Measurements from ENCODE around the gene ATP13A2. TPM values are rescaled to one million over a fixed set of nuclear protein-coding genes. Genes with fewer than 3 reads are reported as not detected.

The ATP13A2 gene
- total and polyA plus RNA-seq, 3 experiments from 2014 or later = 43.8 to 61.3 (median 44.0) TPM

DNA sequence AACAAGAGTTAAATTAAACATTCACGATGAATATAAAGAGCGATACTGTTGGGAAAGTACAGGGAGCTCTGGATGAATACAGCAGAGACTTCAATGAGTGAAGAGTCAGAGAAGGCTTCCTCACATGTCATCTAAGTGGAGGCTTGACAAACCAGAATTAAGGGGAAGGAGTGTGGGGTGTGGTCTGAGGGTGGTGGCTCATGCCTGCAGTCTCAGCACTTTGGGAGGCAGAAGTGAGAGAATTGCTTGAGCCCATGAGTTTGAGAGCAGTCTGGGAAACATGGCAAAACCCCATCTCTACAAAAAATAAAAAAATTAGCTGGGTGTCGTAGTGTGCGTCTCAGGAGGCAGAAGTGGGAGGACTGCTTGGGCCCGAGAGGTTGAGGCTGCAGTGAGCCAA, 33.4 kb upstream of the ATP13A2 start:
- no peak overlapping the region for H3K4me3 ChIP-seq (ENCODE audit: low read length)
- no peaks in the 10 kb centered on the region for H3K9me3 Mint-ChIP-seq
- no peak for DNase-seq
- POLR2A ChIA-PET = no interaction called here
- H3K27ac Mint-ChIP-seq = peak overlapping the region in 4 of 8 donors; percentile 43 to 67 (median 56)
- peaks cover 14 to 28% (median 20%) of the 10 kb centered on the region in 3 donors for H3K4me1 Mint-ChIP-seq
- H3K9me3 ChIP-seq (ENCODE audit: low read length) = no peaks in the 10 kb centered on the region
- CTCF ChIA-PET = interaction anchor here (1.5 kb wide), 1 partner anchor 85 kb away, joined by 4 read pairs; no protein-coding TSS in a partner anchor
- H3K36me3 Mint-ChIP-seq = peaks cover 0 to 66% (median 13%) of the 10 kb centered on the region in 3 donors
- no peaks in the 10 kb centered on the region for H3K27me3 ChIP-seq (ENCODE audit: insufficient read depth, low read length, poor library complexity, severe bottlenecking)
- peaks cover 5% of the 10 kb centered on the region for H3K4me1 ChIP-seq (ENCODE audit: insufficient read depth, low read length)
- no peak overlapping the region for H3K4me3 Mint-ChIP-seq
- no peaks in the 10 kb centered on the region for H3K27me3 Mint-ChIP-seq
- H3K27ac ChIP-seq (ENCODE audit: low read depth, low read length) = no peak overlapping the region
- peaks cover 25% of the 10 kb centered on the region for H3K36me3 ChIP-seq (ENCODE audit: insufficient read depth, low read length)

DNA sequence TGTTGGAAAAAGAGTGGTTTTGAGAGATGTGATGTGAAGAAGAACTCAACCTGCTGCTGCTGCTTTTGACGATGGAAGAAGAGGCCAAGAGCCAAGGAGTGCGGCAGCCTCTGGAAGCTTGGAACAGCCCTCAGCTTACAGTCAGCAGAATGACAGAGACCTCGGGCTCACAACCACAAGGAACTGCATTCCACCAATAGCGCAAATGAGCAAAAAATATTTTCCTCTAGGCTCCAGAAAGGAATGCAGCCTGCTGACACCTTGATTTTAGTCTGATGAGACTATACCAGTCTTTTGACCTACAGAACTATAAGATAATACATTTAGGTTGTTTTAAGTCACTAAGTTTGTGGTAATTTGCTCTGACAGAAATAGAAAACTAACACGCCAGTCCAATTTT, 31.9 kb upstream of the ATP13A2 start:
- no peak overlapping the region for H3K4me3 Mint-ChIP-seq
- ChIA-PET POLR2A (no interaction called here), CTCF (no interaction called here)
- H3K27me3 Mint-ChIP-seq = no peaks in the 10 kb centered on the region
- H3K4me3 ChIP-seq (ENCODE audit: low read length) = no peak overlapping the region
- no peak overlapping the region for H3K27ac Mint-ChIP-seq
- peaks cover 25% of the 10 kb centered on the region for H3K36me3 ChIP-seq (ENCODE audit: insufficient read depth, low read length)
- peaks cover 14 to 28% (median 20%) of the 10 kb centered on the region in 3 donors for H3K4me1 Mint-ChIP-seq
- no peaks in the 10 kb centered on the region for H3K9me3 ChIP-seq (ENCODE audit: low read length)
- no peak overlapping the region for H3K27ac ChIP-seq (ENCODE audit: low read depth, low read length)
- DNase-seq = no peak
- peaks cover 0 to 67% (median 15%) of the 10 kb centered on the region in 3 donors for H3K36me3 Mint-ChIP-seq
- H3K9me3 Mint-ChIP-seq = no peaks in the 10 kb centered on the region
- no peaks in the 10 kb centered on the region for H3K27me3 ChIP-seq (ENCODE audit: insufficient read depth, low read length, poor library complexity, severe bottlenecking)
- peaks cover 5% of the 10 kb centered on the region for H3K4me1 ChIP-seq (ENCODE audit: insufficient read depth, low read length)

DNA sequence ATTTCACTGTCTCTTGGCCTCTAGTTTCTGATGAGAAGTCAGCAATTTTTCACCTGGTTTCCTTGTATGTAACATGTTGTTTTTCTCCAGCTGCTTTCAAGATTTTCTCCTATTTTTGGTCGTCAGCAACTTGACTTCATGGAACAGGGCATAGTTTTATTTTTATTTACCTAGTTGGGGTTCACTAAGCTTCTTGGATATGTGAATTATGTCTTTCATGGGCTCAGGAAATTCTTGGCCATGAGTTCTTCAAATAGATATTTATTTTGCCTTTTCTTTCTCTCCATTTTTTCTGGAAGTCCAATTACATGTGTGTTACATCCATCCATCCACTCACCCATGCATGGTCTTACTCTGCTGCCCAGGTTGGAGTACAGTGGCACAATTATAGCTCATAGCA, 28.4 kb upstream of the ATP13A2 start:
- CTCF ChIA-PET = no interaction called here
- Mint-ChIP-seq H3K27me3 (no peaks in the 10 kb centered on the region), H3K36me3 (peaks cover 0 to 69% (median 18%) of the 10 kb centered on the region in 3 donors), H3K4me1 (peaks cover 9 to 22% (median 16%) of the 10 kb centered on the region in 3 donors), H3K4me3 (no peak overlapping the region), H3K27ac (peak overlapping the region in 2 of 8 donors; percentile 2 to 79), H3K9me3 (no peaks in the 10 kb centered on the region)
- no peak for DNase-seq
- H3K36me3 ChIP-seq (ENCODE audit: insufficient read depth, low read length) = peaks cover 25% of the 10 kb centered on the region
- no peaks in the 10 kb centered on the region for H3K4me1 ChIP-seq (ENCODE audit: insufficient read depth, low read length)
- POLR2A ChIA-PET = no interaction called here
- H3K4me3 ChIP-seq (ENCODE audit: low read length) = no peak overlapping the region
- no peaks in the 10 kb centered on the region for H3K27me3 ChIP-seq (ENCODE audit: insufficient read depth, low read length, poor library complexity, severe bottlenecking)
- H3K27ac ChIP-seq (ENCODE audit: low read depth, low read length) = no peak overlapping the region
- no peaks in the 10 kb centered on the region for H3K9me3 ChIP-seq (ENCODE audit: low read length)

DNA sequence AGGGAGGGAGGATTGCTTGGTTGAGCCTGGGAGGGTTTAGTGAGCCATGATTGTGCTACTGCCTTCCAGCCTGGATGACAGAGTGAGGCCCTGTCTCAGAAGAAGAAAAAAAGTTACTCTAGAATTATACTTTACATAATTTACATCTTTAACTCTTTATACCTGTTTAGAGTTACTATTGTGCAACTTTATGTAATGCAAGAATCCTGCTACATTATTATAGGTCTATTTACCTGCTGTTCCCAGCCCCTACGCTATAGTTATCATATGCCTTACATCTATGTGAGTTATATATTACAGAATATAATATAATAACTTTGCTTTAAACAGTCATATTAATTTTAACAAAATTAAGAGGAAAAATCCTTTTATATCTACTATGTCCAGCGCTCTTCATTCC, 27.8 kb upstream of the ATP13A2 start:
- H3K4me3 ChIP-seq (ENCODE audit: low read length) = no peak overlapping the region
- H3K27ac Mint-ChIP-seq = no peak overlapping the region
- CTCF ChIA-PET = no interaction called here
- no peaks in the 10 kb centered on the region for H3K9me3 Mint-ChIP-seq
- H3K27me3 ChIP-seq (ENCODE audit: insufficient read depth, low read length, poor library complexity, severe bottlenecking) = no peaks in the 10 kb centered on the region
- no peaks in the 10 kb centered on the region for H3K27me3 Mint-ChIP-seq
- H3K36me3 ChIP-seq (ENCODE audit: insufficient read depth, low read length) = peaks cover 20% of the 10 kb centered on the region
- no peak for DNase-seq
- no peaks in the 10 kb centered on the region for H3K9me3 ChIP-seq (ENCODE audit: low read length)
- H3K4me3 Mint-ChIP-seq = no peak overlapping the region
- H3K36me3 Mint-ChIP-seq = peaks cover 0 to 68% (median 18%) of the 10 kb centered on the region in 3 donors
- no peaks in the 10 kb centered on the region for H3K4me1 ChIP-seq (ENCODE audit: insufficient read depth, low read length)
- H3K4me1 Mint-ChIP-seq = peaks cover 6 to 19% (median 11%) of the 10 kb centered on the region in 3 donors
- H3K27ac ChIP-seq (ENCODE audit: low read depth, low read length) = no peak overlapping the region
- POLR2A ChIA-PET = no interaction called here

DNA sequence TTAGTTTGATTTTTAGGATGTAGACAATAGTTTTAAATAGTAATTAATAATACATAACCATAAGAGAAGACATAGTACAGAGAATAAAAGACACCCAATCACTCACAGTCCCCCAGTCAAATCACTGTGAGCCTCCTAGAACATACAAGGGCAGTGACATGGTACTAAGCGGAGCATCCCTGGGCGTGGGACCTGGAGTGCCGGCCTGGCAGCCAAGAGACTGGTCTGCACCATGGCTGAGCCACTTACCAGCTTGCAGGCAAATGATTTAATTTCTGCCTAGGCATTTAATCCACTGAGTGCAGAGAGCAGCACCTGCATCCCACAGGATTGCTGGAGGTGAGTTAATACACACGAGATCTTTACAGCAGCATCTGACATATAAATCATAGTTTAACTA, 21.8 kb upstream of the ATP13A2 start:
- H3K27ac ChIP-seq (ENCODE audit: low read depth, low read length) = no peak overlapping the region
- ChIA-PET POLR2A (no interaction called here), CTCF (interaction anchor here (1.4 kb wide), 2 partner anchors 12 to 15 kb away, joined by 3 read pairs; no protein-coding TSS in a partner anchor)
- Mint-ChIP-seq H3K9me3 (no peaks in the 10 kb centered on the region), H3K27me3 (no peaks in the 10 kb centered on the region), H3K27ac (no peak overlapping the region), H3K36me3 (peaks cover 0 to 68% (median 4%) of the 10 kb centered on the region in 3 donors), H3K4me1 (peaks cover 5 to 14% (median 6%) of the 10 kb centered on the region in 3 donors), H3K4me3 (no peak overlapping the region)
- H3K9me3 ChIP-seq (ENCODE audit: low read length) = no peaks in the 10 kb centered on the region
- no peak overlapping the region for H3K4me3 ChIP-seq (ENCODE audit: low read length)
- DNase-seq = no peak
- H3K36me3 ChIP-seq (ENCODE audit: insufficient read depth, low read length) = peaks cover 20% of the 10 kb centered on the region
- H3K4me1 ChIP-seq (ENCODE audit: insufficient read depth, low read length) = no peaks in the 10 kb centered on the region
- H3K27me3 ChIP-seq (ENCODE audit: insufficient read depth, low read length, poor library complexity, severe bottlenecking) = no peaks in the 10 kb centered on the region

DNA sequence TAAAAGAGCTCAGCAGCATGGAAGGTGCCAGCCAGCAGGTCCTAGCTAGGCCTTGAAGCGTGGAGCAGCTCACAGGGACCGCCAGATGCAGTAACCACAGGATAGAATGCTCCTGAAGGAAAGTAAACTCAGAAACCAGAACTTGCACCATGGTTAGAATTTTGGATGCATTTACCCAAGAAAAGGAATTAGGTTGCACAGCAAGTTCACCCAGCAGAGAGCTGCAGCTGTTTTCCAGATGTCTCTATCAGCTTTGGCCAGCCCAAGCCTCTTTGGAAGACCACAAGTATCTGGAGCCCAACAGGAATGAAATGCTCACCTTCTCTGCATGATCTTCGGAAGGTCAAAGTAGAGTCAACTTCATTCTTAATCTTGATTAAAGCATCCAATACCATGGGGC, 21.0 kb upstream of the ATP13A2 start:
- no peaks in the 10 kb centered on the region for H3K9me3 ChIP-seq (ENCODE audit: low read length)
- Mint-ChIP-seq H3K27me3 (no peaks in the 10 kb centered on the region), H3K36me3 (peaks cover 0 to 70% (median 1%) of the 10 kb centered on the region in 3 donors), H3K4me3 (no peak overlapping the region), H3K4me1 (peaks cover 0 to 9% (median 1%) of the 10 kb centered on the region in 3 donors), H3K9me3 (no peaks in the 10 kb centered on the region), H3K27ac (no peak overlapping the region)
- ChIA-PET POLR2A (no interaction called here), CTCF (interaction anchor here (0.7 to 1.4 kb wide), 2 partner anchors 14 to 81 kb away, joined by 3 read pairs; no protein-coding TSS in a partner anchor)
- H3K27ac ChIP-seq (ENCODE audit: low read depth, low read length) = no peak overlapping the region
- no peaks in the 10 kb centered on the region for H3K4me1 ChIP-seq (ENCODE audit: insufficient read depth, low read length)
- H3K4me3 ChIP-seq (ENCODE audit: low read length) = no peak overlapping the region
- H3K27me3 ChIP-seq (ENCODE audit: insufficient read depth, low read length, poor library complexity, severe bottlenecking) = no peaks in the 10 kb centered on the region
- no peak for DNase-seq
- H3K36me3 ChIP-seq (ENCODE audit: insufficient read depth, low read length) = peaks cover 28% of the 10 kb centered on the region

DNA sequence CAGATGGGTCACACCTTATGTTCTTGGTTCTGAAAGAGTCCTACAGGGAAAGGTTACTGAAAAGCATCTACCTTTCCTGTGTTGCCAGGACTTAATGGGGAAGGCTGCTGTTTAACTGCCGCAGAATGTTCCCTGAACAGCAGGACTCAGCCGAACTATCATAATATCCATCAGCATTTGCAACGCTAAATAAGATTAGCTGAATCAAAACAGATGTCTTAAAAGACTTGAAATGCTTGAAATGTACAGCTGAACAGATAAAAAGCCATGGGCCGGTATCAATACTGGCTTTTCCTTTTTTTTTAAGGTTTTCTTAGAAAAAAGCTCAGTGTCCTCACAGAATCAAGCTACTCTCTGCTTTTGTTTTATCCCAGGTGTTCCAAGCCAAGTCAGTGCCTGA, 19.7 kb upstream of the ATP13A2 start:
- Mint-ChIP-seq H3K4me3 (no peak overlapping the region), H3K9me3 (no peaks in the 10 kb centered on the region), H3K27ac (peak overlapping the region in 3 of 8 donors; percentile 21 to 48 (median 46)), H3K4me1 (peaks cover 0 to 5% (median 1%) of the 10 kb centered on the region in 3 donors), H3K36me3 (peaks cover 0 to 76% (median 6%) of the 10 kb centered on the region in 3 donors), H3K27me3 (no peaks in the 10 kb centered on the region)
- DNase-seq = no peak
- POLR2A ChIA-PET = no interaction called here
- Histone ChIP-seq H3K9me3 (ENCODE audit: low read length) (no peaks in the 10 kb centered on the region), H3K36me3 (ENCODE audit: insufficient read depth, low read length) (peaks cover 36% of the 10 kb centered on the region), H3K27ac (ENCODE audit: low read depth, low read length) (no peak overlapping the region), H3K27me3 (ENCODE audit: insufficient read depth, low read length, poor library complexity, severe bottlenecking) (no peaks in the 10 kb centered on the region), H3K4me1 (ENCODE audit: insufficient read depth, low read length) (no peaks in the 10 kb centered on the region), H3K4me3 (ENCODE audit: low read length) (no peak overlapping the region)
- CTCF ChIA-PET = no interaction called here

DNA sequence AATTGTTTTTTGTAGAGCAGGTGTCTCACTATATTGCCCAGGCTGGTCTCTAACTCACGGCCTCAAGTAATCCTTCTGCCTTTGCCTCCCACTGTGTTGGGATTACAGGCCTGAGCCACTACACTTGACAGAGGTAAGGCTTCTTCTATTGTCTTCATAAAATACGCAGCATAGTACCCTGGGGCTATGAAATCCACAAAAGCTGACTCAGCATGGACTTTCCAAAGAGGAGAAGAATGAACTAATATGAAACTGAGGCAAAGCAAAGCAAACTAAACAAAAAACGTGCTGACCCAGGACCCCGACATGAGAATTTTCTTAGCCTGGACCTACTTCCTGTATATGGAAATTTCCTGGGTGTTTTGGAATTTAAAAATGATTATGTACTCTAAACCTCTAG, 18.5 kb upstream of the ATP13A2 start:
- no peaks in the 10 kb centered on the region for H3K4me1 ChIP-seq (ENCODE audit: insufficient read depth, low read length)
- H3K27ac ChIP-seq (ENCODE audit: low read depth, low read length) = no peak overlapping the region
- H3K36me3 ChIP-seq (ENCODE audit: insufficient read depth, low read length) = peaks cover 44% of the 10 kb centered on the region
- CTCF ChIA-PET = no interaction called here
- no peaks in the 10 kb centered on the region for H3K9me3 ChIP-seq (ENCODE audit: low read length)
- POLR2A ChIA-PET = no interaction called here
- no peaks in the 10 kb centered on the region for H3K27me3 Mint-ChIP-seq
- peaks cover 0 to 79% (median 6%) of the 10 kb centered on the region in 3 donors for H3K36me3 Mint-ChIP-seq
- peaks cover 0 to under 1% (median 0%) of the 10 kb centered on the region in 3 donors for H3K4me1 Mint-ChIP-seq
- DNase-seq = no peak
- no peak overlapping the region for H3K4me3 Mint-ChIP-seq
- no peaks in the 10 kb centered on the region for H3K9me3 Mint-ChIP-seq
- no peaks in the 10 kb centered on the region for H3K27me3 ChIP-seq (ENCODE audit: insufficient read depth, low read length, poor library complexity, severe bottlenecking)
- H3K27ac Mint-ChIP-seq = peak overlapping the region in 2 of 8 donors; percentile 33 to 66
- no peak overlapping the region for H3K4me3 ChIP-seq (ENCODE audit: low read length)

Measured in CD8-positive, alpha-beta memory T cell (primary cell).